Ishikawa (cell line): Measurements from ENCODE around the gene MACC1.

Experiments
- CREB1 ChIP-seq: IDR thresholded peaks from 2 replicates; pipeline ENCODE4 v1.6.1; 2012; ENCODE audit warnings: low read depth
- MAX ChIP-seq: IDR thresholded peaks from 2 replicates; pipeline ENCODE4 v1.6.1; 2012
- RAD21 ChIP-seq: IDR thresholded peaks from 2 replicates; pipeline ENCODE4 v1.6.1; 2012; ENCODE audit warnings: low read depth
- TAF1 ChIP-seq: IDR thresholded peaks from 2 replicates; pipeline ENCODE4 v1.6.1; 2012; ENCODE audit warnings: low read depth, mild to moderate bottlenecking

GRCh38 chr7:20201380-20201779, 15.8 kb downstream of the MACC1 start:
- no peak for TF ChIP-seq CREB1
- no peak for TF ChIP-seq RAD21
- no peak for TF ChIP-seq MAX
- TF ChIP-seq TAF1: no peak
